NCI-H187 (cell line): ENCODE data around the gene FAM90A26.
"Not testable (repeated sequence)": the region's sequence is repeated elsewhere in the genome, so short reads cannot be mapped to it uniquely, and the experiment has no call there.

Experiments used
- DNase-seq, 2 experiments: peaks; one replicate each; lab custom pipeline; 2025; lab: John Stamatoyannopoulos, UW

FAM90A26 gene

DNA sequence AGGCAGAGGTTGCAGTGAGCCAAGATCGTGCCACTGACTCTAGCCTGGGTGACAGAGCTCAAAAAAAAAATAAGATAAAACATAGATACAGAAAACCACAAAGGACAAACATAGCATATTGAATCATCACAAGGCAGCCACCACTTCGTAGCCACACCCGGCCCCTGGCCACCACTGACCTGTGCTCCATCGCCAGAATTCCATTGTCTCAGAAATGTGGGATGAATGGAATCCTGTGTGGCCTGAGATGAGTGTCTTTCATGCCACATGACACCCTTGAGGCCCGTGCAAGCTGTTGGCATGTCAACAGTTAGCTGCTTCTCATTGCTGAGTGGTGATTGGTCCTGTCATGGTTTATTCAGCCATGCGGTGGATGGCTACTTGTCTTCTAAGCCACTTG, 10.2 kb upstream of the FAM90A26 start:
- not testable (repeated sequence) for DNase-seq

- DNase-seq: not testable (repeated sequence)
These were observed 4.2 kb upstream of the FAM90A26 start for GRCh38 chr4:9165990-9166389.

- DNase-seq: not testable (repeated sequence)
These were observed 40.1 kb downstream of the FAM90A26 start, which contains the start of gene USP17L10 for GRCh38 chr4:9210357-9210756. Gene USP17L10, plus strand, starts transcription at chr4:9210657. Its CDS starts 0 bp downstream, at chr4:9210657.

- not testable (repeated sequence) for DNase-seq
These were observed 44.5 kb downstream of the FAM90A26 start for GRCh38 chr4:9214701-9215100.

- not testable (repeated sequence) for DNase-seq
These were observed 44.9 kb downstream of the FAM90A26 start, which contains the start of gene USP17L11 for GRCh38 chr4:9215105-9215504. Gene USP17L11, plus strand, starts transcription at chr4:9215405. Its CDS starts 0 bp downstream, at chr4:9215405.

GRCh38 chr4:9219852-9220251, 49.6 kb downstream of the FAM90A26 start, which contains the start of gene USP17L12:
Gene USP17L12, plus strand, starts transcription at chr4:9220152. Its CDS starts 0 bp downstream, at chr4:9220152.
- DNase-seq: not testable (repeated sequence)

GRCh38 chr4:9224596-9224995, 54.4 kb downstream of the FAM90A26 start, which contains the start of gene USP17L13:
Gene USP17L13, plus strand, starts transcription at chr4:9224896. Its CDS starts 0 bp downstream, at chr4:9224896.
- not testable (repeated sequence) for DNase-seq
